GM12801 (cell line): Measurements from ENCODE around the gene ZNF541.

Experiments
- TF ChIP-seq, protein P1 (sequence below): IDR thresholded peaks from one replicate; pipeline ENCODE4 v1.5.1; 2011; ENCODE audit warnings: control low read depth; ENCODE audit not compliant: insufficient read length; ENCODE audit errors: extremely low read depth

The ZNF541 gene, protein sequence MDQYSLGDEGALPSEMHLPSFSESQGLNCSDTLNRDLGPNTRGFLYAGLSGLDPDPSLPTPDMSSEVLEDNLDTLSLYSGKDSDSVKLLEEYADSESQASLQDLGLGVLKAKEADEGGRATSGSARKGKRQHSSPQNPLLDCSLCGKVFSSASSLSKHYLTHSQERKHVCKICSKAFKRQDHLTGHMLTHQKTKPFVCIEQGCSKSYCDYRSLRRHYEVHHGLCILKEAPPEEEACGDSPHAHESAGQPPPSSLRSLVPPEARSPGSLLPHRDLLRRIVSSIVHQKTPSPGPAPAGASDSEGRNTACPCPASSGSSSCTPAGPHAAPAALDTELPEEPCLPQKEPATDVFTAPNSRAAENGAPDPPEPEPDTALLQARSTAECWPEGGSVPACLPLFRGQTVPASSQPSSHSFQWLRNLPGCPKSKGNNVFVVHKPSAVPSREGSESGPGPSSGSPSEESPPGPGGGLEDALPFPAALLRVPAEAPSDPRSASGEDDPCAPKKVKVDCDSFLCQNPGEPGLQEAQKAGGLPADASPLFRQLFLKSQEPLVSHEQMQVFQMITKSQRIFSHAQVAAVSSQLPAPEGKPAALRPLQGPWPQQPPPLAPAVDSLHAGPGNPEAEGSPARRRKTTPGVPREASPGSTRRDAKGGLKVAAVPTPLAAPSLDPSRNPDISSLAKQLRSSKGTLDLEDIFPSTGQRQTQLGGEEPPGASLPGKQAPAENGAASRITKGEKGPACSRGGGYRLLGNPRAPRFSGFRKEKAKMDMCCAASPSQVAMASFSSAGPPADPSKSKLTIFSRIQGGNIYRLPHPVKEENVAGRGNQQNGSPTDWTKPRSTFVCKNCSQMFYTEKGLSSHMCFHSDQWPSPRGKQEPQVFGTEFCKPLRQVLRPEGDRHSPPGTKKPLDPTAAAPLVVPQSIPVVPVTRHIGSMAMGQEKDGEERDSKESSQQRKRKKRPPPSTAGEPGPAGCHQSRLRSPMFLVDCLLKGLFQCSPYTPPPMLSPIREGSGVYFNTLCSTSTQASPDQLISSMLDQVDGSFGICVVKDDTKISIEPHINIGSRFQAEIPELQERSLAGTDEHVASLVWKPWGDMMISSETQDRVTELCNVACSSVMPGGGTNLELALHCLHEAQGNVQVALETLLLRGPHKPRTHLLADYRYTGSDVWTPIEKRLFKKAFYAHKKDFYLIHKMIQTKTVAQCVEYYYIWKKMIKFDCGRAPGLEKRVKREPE (N-terminal part only)

DNA sequence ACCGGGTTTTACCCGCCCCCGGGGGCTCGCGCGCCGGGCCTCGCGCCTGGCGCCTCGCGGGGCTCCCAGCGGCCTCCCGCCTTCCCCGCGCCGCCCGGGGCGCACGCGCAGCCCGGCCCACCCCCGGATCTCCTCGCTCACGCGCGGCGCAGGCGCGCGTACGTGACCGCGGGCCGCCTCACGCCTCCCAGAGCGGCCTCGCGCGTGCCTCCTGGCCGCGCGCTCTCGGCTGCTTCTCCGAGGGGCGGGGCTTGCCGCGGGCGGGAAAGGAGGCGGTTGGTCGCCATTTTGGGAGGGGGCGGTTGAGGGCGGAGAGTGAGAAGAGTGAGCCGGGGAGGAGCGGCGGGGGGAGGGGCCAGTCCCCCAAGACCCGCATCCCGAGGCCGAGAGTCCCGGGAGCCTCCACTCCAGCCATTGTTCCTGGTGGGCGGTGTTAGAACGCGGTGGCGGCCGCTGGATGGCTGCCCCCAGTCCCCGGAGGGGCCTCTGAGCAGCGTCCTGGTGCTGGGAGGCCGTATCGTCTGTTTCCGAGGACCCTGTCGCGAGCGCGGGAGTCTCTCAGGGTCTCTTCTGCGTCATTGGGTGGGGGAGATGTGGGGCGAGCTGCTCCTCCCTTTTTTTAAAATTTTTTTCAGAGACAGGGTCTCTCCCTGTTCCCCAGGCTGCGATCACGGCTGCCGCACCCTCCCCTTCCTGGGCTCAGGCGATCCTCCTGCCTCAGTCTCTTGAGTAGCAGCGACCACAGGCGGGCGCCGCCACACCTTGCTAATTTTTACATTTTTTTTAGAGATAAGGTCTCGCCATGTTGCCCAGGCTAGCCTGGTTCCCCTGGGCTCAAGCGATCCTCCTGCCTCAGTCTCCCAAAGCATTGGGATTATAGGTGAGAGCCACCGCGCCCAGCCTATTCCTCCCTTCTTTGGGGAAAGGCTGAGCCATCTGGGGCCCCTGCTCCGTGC is at the start of gene ZNF541:
TSS of gene ZNF541 (minus strand) at position 78 of the 956 bp plus-strand sequence. CDS start 17,292 bp downstream, outside the sequence.
- TF ChIP-seq, protein P1, sequence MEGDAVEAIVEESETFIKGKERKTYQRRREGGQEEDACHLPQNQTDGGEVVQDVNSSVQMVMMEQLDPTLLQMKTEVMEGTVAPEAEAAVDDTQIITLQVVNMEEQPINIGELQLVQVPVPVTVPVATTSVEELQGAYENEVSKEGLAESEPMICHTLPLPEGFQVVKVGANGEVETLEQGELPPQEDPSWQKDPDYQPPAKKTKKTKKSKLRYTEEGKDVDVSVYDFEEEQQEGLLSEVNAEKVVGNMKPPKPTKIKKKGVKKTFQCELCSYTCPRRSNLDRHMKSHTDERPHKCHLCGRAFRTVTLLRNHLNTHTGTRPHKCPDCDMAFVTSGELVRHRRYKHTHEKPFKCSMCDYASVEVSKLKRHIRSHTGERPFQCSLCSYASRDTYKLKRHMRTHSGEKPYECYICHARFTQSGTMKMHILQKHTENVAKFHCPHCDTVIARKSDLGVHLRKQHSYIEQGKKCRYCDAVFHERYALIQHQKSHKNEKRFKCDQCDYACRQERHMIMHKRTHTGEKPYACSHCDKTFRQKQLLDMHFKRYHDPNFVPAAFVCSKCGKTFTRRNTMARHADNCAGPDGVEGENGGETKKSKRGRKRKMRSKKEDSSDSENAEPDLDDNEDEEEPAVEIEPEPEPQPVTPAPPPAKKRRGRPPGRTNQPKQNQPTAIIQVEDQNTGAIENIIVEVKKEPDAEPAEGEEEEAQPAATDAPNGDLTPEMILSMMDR = no peak

DNA sequence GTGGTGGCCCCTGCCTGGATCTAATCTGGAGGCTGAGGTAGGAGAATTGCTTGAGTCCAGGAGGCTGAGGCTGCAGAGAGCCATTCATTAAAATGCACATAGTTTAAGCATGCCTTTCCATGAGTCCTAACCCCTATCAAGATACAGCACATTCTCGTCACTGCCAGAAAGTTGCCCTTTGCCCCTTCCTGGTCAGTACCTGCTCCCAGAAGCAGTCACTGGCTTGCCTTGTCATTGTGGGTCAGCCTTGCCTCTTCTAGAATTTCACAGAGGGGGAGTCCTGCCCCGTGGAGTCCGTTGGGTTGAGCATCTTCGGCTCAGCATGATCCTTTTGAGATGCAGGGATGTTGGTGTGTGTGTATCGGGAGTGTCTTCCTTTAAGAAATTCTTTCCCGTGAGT is 46.8 kb upstream of the ZNF541 start:
- TF ChIP-seq, protein P1 = no peak

DNA sequence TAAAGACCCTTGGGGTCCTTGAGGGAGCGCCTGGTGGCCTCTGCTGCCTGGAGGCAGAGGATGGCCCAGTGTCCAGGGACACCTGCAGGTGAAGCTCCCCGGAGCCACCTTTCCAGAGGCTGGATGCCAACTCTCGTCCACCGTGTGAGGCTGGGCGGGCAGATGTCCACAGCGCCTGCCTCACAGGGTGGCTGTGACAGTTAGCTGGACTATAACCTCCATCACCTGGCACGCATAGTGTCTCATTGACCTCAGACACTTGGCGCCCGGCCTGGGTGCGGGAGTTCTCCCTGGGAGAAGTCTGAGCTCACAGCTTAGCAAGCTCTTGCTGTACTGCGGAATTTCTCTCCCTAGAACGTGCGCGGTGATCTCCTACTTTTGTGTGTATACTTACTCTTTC is 45.8 kb upstream of the ZNF541 start:
- TF ChIP-seq, protein P1 = no peak

DNA sequence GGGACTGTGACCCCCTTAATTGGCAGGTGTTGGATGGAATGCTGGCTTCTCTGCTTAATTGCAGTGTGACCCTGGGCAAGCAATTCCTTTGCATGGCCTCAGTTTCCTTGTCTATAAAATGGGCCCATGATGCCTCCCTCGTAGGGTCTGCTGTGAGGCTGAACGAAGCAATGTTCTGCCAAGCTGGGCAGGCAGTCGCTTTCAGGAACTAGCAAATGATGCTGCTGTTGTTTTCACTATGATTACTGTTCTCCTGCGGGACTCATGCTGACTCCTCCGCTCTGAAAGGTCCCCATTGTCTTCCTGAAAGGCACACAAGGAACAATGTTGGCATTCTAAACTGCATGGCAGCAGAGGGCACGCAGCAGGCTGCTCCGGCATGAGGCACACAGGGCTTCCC is 42.8 kb upstream of the ZNF541 start:
- TF ChIP-seq, protein P1 = no peak

DNA sequence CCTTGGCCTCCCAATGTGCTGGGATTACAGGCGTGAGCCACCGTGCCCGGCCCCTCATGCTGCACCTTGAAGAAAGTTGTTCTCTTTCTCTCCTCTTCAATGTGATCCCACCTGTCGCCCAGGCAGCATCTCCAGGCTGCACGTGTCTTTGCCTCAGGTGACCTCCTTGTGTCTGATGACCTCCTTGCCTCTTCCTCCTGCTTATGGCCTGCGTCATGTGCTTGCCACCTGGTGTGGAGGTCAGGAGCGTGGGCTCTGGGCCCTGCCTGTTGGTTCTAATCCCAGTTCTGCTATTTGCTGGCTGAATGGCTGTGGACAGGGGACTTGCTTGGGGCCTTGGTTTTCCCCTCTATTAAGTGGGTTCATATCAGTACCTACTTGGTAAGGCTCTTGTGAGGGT is 42.3 kb upstream of the ZNF541 start:
- TF ChIP-seq, protein P1 = no peak

DNA sequence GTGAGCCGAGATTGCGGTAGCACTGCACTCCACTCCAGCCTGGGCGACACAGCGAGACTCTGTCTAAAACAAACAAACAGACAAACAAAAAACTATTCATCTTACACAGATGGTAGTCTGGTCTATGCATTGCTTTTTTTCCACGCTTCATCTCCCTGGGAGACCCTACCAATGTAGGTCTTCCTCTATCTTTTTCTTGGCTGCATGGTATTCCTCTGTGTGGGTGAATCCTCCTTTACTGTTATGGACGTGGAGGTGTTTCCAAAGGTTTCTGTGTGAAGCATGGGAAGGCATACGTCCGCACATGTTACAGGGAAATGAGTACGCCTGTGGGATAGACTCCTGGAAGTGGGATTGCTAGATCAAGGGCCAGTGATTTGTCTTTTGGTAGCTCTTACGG is 41.6 kb upstream of the ZNF541 start:
- TF ChIP-seq, protein P1 = no peak
